NT2/D1 (cell line): Measurements from ENCODE around the gene ZNF385B.

Source experiments
- YY1 ChIP-seq: IDR thresholded peaks from 2 replicates; pipeline ENCODE4 v1.6.1; 2011; ENCODE audit not compliant: insufficient read length, insufficient read depth
- ZNF274 ChIP-seq: IDR thresholded peaks from 2 replicates; pipeline ENCODE4 v1.6.1; 2011; ENCODE audit warnings: mild to moderate bottlenecking, low read depth, low read length

DNA sequence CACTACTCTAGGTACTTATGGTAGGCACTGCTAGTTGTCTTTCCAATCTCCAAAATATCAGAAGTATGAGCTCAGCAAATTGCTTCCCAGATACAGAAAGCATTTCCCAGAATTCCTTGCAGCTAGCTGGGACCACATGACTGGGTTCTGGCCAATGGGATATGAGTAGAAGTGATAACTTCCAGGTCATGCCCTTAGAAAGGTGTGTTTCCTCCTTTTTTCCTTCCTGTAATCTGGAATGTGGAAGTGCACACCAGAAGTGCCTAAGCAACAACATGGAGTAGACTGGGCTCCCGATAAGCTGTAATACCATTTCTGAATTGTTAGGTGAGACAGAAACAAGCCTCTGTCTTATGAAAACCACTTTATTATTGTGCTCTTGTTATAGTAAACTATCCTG, 279.8 kb downstream of the ZNF385B start:
- no peak for TF ChIP-seq ZNF274
- no peak for TF ChIP-seq YY1
